GM21423 (cell line): ENCODE measurements around the gene SNTG2.

Experiments used
- ATAC-seq: cut with Tn5 transposase; IDR thresholded peaks from one replicate; pipeline ENCODE4 v1.9.1; 2021; ENCODE audit warnings: mild to moderate bottlenecking, moderate library complexity; ENCODE audit not compliant: unreplicated experiment

The SNTG2 gene

DNA sequence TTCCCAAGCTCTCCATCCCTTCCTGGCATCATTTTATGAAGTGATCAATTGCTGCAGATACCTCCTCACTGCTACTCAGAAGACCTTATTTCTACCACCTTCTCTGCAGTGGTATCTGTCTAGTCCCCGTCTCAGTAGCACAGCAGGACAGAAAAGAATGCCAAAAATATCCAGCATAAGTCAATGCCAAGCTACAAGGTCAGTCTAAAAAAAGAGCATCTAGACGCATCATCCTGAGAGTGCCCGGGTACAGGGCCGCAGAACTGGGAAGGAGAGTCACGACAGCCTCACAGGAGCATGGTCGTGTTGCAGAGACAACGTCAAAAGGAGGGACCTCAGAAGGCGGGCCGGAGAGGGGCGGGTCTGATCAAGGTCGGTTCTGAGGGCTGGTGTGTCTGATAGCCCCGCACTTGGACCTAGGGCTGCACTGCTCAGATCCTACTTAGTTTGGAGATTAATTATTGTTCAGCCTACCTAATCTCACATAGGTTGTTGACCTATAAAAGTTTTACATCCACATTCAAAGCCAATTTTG lies 24.3 kb upstream of the SNTG2 start:
- no peak for ATAC-seq

DNA sequence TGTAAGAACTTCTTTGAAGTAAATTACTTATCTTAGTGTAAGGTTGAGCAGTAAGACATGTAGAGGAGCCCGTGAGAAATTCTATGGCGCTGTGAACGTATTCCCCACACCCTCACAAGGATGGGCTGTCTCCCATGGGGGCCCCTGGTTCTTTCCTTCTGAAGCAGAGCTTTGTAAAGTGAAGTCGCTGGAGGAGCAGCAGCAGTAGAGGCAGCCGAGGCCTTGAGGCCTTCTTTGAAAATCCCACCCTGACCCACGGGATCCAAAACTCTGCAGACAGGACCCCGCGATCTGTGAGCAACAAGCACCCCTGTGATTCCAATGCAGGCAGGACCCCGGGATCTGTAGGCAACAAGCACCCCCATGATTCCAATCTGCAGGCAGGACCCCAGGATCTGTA lies 23.8 kb upstream of the SNTG2 start:
- ATAC-seq = no peak

DNA sequence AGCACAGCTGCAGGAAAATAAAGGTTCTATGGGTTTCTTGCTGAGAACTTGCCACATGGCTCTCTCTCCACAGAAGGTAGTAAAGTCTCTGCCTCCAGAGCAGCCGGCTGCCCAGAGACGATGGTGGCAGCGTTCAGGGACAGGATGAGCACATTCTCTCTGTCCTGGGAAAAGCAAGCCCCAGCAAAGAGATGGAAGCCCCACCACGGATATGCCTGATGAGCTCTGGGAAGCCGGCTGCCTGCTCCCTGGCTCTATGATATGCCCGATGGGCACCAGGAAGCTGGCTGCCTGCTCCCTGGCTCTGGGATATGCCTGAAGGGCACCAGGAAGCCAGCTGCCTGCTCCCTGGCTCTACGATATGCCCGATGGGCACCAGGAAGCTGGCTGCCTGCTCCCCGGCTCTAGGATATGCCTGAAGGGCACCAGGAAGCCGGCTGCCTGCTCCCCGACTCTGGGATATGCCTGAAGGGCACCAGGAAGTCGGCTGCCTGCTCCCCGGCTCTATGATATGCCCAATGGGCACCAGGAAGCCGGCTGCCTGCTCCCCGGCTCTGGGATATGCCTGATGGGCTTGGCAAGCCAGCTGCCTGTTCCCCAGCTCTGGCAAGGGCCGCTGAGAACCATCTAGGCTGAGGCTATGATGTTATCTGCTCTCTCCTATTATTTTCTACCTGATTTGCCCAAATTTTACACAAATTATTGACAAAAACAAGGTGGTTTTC lies 21.5 kb upstream of the SNTG2 start:
- ATAC-seq = no peak

DNA sequence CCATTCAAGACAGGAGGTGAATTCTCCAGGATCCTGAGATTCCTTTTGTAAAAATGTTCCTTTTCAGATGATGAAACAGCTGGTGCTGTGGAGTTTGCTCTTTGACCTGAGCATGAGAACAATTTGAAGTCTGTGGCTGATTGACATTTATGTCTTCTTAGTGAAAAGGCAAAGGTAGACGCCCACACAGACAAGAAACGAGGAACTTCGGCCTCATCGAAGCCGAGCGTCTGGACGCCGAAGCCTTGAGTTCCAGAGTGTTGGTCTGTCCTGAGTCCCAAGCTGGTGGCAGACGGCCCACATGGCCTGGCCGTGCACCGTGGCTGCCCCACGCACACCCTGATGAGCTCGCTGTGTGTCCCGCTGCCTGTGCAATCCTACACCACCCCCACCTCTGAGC lies 20.7 kb upstream of the SNTG2 start:
- no peak for ATAC-seq

DNA sequence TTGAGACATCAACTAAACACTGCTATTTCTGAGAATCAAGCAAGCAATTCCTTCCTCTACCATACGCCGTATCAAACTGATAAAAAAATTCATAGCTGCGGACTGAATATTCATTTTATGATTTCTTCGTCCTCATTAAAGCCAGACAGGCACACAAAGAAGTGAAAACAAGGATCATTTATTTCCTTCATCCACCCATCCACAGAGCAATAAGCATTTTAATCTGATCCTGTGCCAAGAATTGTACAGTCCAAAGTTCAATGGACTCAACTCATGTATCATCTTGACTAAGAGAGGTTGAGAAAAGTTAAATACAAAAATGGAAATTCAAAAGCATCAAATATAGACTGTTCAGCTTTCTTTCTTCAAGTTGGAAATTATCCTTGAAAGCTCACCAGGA lies 19.7 kb upstream of the SNTG2 start:
- ATAC-seq = no peak

DNA sequence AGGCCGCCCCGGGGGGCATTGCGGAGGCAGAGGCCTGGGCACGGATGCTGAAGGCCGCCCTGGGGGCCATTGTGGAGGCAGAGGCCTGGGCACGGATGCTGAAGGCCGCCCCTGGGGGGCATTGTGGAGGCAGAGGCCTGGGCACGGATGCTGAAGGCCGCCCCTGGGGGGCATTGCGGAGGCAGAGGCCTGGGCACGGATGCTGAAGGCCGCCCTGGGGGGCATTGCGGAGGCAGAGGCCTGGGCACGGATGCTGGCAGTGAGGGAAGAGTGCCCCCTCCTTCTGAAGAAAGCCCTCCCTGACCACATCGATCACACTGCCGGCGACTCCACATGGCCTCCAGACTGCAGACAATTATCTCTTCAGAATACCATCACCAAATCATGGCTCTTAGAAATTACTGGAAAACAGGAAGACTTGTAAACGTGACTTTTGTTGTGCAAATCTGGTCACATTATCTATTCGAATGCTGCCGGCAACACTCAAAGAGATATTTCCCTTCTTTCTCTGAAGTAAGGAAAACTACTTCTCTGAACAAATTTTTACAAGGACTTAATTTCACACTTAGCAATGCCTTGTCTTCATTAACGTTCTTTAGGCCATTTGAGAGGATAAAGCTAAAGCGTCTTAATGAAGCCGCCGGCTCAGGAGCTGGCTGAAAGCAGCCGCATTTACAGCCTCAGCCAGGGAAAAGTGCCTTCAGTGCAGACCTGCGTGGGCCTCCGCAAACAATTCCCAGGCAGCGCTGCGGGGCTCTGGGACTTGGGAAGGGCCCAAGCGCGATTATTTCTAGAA lies 18.1 kb upstream of the SNTG2 start:
- ATAC-seq = no peak

DNA sequence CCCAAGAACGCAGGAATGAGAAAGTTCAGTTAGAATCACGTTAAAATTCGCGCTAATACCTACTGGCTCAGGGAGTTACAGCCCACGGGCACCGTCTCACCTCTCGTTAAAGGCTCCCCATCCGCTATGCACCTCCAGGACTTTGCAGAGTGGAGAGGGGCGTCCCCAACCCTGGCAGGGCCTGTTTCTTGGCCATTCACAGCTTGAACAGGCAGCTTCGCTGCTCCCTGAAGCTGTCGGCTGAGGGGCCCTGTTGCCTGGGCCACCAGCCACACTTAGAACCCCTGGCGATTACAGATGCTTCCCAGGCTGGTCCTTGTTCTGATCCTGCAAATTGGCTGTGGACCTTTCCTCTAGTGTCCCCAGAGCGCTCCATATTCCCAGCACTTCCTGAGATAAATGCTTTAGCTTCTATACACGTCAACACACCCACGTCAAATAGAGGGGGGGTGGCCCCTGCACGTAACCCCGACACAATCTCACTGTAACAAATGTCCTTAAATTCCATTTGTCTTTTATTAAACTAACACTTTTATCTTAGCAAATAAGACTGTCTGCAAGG lies 16.8 kb upstream of the SNTG2 start:
- ATAC-seq = no peak

DNA sequence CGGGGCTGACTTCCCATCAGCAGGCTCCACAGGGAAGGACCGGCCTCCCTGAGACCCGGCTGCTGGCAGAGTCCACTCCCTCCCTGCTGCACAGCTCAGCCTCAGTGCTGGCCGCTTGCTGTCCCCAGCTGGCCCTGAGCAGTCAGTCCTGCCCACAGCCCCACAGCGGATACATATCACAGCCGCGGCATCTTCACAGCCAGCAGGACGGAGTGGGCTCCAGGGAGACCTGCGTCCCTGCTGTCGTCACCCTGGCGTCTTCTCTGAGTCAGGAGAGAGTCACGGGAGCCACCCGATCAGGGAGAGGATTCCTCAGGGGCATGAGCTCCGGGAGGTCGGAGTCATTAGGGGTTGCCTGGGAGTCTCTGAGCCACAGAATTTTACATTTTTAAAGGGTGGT lies 13.1 kb upstream of the SNTG2 start:
- no peak for ATAC-seq

DNA sequence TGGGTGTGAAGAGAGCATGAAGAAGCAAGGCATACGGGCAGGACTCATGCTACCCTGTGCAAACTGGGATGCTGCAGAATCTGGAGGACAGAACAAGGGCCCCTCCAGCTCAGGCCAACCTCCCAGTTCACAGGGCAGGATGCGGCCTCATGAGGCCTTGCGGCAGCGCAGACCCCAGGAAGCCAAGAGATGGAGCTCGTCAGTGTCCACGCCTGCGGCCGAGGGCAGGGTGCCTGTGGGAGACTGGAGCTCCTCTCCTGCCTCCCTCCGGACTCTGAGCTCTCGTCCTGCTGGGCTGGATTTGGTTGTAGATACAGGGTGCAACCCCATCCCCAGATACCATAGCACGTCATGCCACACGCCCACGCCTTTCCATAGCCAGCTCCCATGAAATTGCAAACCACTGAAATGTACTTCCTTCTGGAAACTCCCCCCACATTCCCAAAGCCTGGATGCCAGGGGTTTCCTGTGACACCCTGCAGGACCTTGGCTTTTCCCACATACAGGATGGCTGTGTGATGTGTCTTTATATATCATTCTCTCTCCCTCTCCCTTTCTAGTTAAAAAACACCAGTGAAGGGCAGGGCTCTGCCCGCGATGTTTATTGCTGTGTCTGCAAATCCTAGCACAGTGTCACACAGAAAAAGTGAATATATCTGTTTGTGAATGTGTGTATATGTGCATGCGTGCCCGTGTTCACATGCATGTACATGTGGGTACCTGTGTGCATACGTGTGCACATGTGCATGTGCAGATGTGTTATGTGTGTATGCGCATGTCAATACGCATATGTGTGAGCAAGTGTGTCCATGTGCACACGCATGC lies 12.3 kb upstream of the SNTG2 start:
- ATAC-seq = no peak

DNA sequence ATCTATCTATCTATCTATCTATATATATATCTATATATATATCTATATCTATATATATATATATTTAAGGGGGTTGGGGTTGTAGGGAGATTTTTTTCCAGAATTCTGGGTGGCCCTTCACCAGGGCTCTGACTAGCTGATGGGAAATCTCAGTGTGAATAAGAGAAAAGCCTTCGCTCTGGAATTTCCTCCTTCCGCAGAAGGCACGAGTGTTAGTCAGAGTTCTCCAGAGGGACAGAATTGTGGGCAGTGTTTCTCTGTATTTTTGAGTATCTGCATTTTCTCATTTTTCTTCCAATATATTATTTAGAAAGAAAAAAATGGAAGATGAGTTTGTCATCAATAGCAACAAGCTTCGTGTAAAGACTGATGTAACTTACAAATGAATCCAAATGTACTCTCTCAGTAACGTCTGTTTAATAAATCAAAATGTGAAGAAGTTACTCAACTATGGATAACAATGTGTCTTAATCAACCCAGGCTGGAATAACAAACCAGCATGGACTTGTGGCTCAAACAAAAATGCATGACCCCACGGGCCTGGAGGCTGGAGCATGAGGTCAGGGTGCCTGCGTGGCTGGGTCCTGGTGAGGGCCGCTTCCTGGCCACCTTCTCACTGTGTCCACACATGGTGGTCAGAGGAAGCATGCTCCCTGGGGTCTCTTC lies 10.6 kb upstream of the SNTG2 start:
- no peak for ATAC-seq

DNA sequence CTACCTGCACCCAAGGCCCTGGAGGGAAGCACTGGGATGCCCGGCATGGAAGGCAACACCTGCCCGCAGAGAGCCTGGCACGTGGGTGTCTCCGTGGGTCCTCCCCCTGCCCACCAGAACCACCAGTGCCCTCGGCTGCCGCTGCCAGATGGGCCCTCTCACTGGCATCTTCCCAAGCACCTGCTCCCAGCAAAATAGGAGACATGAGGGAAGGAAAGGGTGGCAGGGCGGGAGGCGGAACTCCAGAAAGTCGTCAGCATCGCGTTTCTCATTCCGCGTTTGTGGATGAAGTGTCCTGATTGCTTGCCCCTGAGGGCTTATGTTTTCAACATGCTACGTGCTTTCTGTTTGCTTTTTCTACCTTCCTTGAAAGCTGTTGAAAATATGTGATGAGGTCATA lies 8.8 kb upstream of the SNTG2 start:
- no peak for ATAC-seq

DNA sequence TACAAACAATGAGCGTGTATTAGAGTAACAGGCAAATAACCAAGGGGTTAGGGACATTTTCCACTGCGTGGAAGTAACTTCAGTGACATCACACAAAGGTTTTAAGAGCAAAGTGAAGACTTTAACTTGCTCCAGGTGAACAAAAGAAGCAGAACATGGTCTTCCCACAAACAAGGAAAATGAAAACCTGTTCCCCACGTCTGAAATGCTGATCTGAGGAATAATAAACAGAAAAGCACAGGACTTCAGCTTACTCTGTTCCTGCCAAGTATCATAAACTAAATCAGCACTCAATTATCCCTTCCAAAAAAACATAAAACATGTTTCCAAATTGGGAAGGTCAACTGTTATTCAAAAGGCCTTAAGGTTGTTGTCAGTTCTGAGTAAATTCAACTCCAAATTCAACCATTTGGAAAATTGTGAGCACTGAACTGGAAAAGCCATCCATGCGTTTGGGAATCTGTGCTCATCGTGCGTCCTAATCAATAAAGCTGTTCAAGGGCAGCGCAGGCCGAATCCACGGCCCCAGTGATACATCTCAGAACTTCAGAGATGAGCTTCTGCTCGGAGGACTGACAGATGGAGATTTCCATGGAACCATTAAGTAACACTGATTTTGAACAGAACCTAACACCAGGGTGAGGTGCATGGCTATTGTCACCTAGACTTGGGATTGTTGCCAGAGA lies 7.7 kb upstream of the SNTG2 start:
- ATAC-seq = no peak

DNA sequence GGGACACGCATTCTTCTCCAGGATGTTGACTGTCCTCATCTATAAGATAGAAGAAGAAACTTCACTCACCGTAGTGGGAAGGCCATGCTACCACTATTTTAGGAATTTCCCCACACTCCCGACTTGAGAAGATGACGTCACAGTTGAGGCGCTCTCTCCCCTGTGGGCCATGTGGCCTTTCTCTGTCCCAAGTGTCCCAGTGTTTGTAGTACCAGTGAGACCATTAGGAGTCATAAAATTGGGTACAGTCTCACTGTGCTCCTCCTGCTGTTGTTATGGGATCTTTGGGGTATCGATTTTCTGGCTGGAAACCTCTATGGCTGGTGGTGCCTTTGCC lies 7.2 kb upstream of the SNTG2 start:
- no peak for ATAC-seq

DNA sequence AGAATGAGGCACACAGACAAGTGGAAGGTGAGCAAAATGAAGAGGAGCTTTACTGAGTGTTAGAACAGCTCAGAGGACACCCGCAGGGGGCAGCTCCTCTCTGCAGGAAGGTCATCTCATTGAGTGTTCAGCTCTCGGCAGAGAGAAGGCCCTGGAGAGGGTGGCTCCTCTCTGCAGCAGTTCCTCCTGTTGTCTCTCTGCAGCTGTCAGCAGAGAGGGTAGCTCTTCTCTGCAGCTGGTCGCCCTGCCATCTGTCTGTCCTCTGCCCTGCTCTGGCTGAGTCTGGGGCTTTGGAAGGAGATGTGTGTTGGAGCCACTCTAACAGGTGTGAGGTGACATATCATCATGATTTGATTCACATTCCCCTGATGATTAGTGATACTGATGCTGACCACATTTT lies 6.8 kb upstream of the SNTG2 start:
- no peak for ATAC-seq

DNA sequence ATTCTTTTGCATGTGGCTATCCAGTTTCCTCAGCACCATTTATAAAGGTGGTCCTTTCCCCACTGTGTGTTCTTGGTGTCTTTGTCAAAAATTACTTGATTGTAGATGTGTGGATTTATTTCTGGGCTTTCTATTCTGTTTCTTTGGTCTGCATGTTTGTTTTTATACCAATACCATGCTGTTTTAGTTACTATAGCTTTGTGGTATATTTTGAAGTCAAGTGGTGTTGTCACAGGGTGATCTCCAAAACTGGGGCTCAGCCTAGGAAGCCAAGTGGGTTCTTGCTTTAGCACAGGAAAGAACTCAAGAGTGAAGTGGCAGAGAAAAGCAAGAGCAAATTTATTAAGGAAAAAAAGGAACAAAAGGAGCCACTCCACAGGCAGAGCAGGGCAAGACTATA lies 6.0 kb upstream of the SNTG2 start:
- no peak for ATAC-seq

DNA sequence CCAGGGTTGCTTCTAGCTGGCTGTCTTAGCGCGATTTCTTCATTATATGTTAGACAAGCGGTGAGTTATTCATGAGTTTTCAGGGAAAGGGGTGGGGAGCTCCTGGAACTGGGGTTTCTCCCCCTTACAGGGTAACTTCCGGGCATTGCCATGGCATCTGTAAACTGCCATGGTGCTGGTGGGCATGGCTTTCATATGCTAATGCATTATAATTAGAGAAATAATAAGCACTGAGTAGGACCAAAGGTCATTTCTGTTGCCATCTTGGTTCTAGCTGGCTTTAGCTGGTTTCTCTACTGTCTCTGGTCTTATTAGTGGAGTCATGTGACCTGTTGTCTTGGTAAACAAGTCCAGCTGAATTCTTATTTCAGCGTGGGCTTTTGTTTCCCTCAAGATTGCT lies 5.5 kb upstream of the SNTG2 start:
- ATAC-seq = no peak

DNA sequence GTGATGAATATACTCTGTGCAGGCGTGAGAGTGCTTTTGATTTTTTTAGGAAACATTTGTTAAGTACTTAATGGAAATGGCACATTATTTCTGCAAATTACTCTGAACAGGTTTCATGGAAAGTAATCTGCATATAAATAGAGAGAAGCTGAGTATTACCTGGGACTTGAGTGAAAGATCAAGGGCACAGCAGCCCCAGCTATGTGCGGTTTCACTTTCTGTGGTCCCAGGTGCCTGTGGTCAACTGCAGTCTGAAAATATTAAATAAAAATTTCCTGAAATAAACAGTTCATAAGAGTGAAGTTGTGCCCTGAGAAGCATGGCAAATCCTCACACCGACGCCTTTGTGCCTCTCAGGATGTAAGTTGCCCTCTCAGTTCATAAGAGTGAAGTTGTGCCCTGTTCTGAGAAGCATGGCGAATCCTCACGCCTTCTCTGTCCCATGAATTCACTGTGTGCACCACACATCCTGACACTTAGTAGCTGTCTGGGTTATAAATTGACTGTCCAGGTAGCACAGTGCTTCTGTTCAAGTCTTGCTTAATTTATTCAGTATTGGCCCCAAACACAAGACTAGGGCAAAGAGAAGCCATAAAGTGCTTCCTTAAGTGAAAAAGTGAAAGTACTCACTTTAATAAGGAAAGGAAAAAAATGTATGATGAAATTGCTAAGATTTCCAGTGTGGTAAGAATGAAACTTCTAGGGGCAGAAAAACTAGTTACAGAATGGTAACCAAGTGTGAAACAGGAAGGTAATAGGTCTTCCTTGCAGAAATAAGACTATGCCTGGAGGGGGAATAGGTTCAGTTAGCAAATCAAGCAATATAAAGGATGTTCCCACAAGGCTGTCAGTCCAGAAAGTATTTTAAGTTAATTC lies 4.3 kb upstream of the SNTG2 start:
- ATAC-seq = peak; percentile 63

DNA sequence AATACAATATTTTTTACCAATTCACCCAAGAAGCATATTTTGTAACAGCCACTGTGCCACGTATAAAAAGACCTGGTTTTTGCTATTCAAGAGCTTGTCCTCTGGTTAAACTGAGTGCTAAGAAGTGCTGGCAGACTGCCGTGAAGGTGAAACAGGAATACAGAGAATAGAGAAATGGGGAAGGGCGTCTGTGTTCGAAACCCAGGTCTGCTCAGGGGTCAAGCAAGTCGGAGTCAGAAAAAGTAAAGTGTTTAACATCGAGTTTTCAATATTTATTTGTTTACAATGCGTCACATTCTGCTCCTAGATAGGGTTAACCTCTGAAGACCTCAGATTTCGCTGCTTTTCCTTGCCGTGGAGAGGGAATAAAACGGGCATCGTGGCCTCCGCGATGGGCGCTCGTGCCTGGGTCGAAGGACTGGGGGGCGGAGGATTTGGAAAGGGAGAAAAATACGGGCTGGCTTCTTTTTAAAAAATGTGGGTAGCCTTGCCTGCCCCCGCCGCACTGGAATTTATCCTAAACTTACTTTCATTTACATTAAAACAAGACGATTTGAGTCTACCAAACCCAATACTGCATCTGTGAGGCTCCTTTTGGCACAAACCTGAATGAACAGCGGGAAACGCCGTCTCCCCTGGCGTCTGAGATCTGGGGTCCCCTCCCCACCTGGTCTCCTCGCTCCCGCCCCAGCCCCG lies 1.1 kb upstream of the SNTG2 start:
- no peak for ATAC-seq
